Measurements from ENCODE around the gene ZNF518A.

GRCh38 chr10:96089670-96090462 lies 40.2 kb upstream of the ZNF518A start:
- no peak for TF ChIP-seq EZH2 (IDR thresholded peaks at IDR 0.05; ENCODE audit: borderline replicate concordance, control insufficient read depth, low read depth, low read length)
- no peak for TF ChIP-seq IRF4 (IDR thresholded peaks at IDR 0.05; ENCODE audit: low read depth, low read length)
- peak; percentile 95 for TF ChIP-seq ZBTB40 (IDR thresholded peaks at IDR 0.05; ENCODE audit: borderline replicate concordance)
- TF ChIP-seq CBX5 (IDR thresholded peaks at IDR 0.05; ENCODE audit: low read depth), result peak; percentile 99
- TF ChIP-seq RAD21 (IDR thresholded peaks at IDR 0.05; ENCODE audit: insufficient read depth, low read depth, low read length), result no peak
- TF ChIP-seq CEBPZ (IDR thresholded peaks at IDR 0.05; ENCODE audit: low read depth, low read length), result no peak
- TF ChIP-seq SP1 (IDR thresholded peaks at IDR 0.05; ENCODE audit: low read depth, low read length), result peak; percentile 54

Measured in GM12878 (cell line).